Chondrocyte (in vitro differentiated cells): ENCODE data around the gene GPATCH4. TPM values are rescaled to one million over a fixed set of nuclear protein-coding genes. Genes with fewer than 3 reads are reported as not detected.

Experiments
- DNase-seq: peaks from one replicate; pipeline ENCODE4 v3.0.0; 2021; ENCODE audit warnings: mixed read lengths, low spot score
- H3K27ac Mint-ChIP-seq: one replicate; pipeline ENCODE4 v1.8.0; 2021; ENCODE audit warnings: mild to moderate bottlenecking, moderate library complexity, mixed read lengths; ENCODE audit not compliant: unreplicated experiment
- H3K27me3 Mint-ChIP-seq: 2 replicates; pipeline ENCODE4 v1.8.0; 2021; ENCODE audit warnings: low read depth, mixed read lengths
- H3K36me3 Mint-ChIP-seq: 2 replicates; pipeline ENCODE4 v1.8.0; 2021; ENCODE audit warnings: low read depth, mixed read lengths
- H3K4me1 Mint-ChIP-seq: 2 replicates; pipeline ENCODE4 v1.8.0; 2021; ENCODE audit warnings: low read depth, mild to moderate bottlenecking, mixed read lengths
- H3K4me3 Mint-ChIP-seq: one replicate; pipeline ENCODE4 v1.8.0; 2021; ENCODE audit warnings: mild to moderate bottlenecking, moderate library complexity, mixed read lengths; ENCODE audit not compliant: unreplicated experiment
- H3K9me3 Mint-ChIP-seq: 2 replicates; pipeline ENCODE4 v1.8.0; 2021; ENCODE audit warnings: low read depth, mixed read lengths
- CTCF ChIP-seq: fragments of 200-600 bp; sonication (generic); IDR thresholded peaks from 2 replicates; pipeline ENCODE4 v1.5.0; 2021; ENCODE audit warnings: antibody characterized with exemption, mild to moderate bottlenecking, moderate library complexity
- total RNA-seq: library from RNA; stranded (reverse); gene quantifications from 3 replicates; pipeline ENCODE4 v1.2.1, GENCODE V29; 2021

The GPATCH4 gene
- total RNA-seq, 1 donor from 2014 or later, result 16.4 TPM

GRCh38 chr1:156560585-156561163, 40.6 kb downstream of the GPATCH4 start:
- TF ChIP-seq CTCF, result no peak
- Mint-ChIP-seq H3K27me3 (no peaks in the 10 kb centered on the region), H3K27ac (no peak overlapping the region), H3K4me3 (no peak overlapping the region), H3K9me3 (no peaks in the 10 kb centered on the region), H3K4me1 (peaks cover 4% of the 10 kb centered on the region), H3K36me3 (no peaks in the 10 kb centered on the region)
- DNase-seq, result no peak

- H3K4me1 Mint-ChIP-seq, result peaks cover 4% of the 10 kb centered on the region
- no peaks in the 10 kb centered on the region for H3K27me3 Mint-ChIP-seq
- no peak for DNase-seq
- no peaks in the 10 kb centered on the region for H3K9me3 Mint-ChIP-seq
- H3K27ac Mint-ChIP-seq, result no peak overlapping the region
- no peak overlapping the region for H3K4me3 Mint-ChIP-seq
- TF ChIP-seq CTCF, result no peak
- H3K36me3 Mint-ChIP-seq, result no peaks in the 10 kb centered on the region
Measured at GRCh38 chr1:156559797-156560385, 41.4 kb downstream of the GPATCH4 start.

GRCh38 chr1:156559086-156559796, 42.0 kb downstream of the GPATCH4 start:
- H3K27ac Mint-ChIP-seq, result no peak overlapping the region
- peaks cover 4% of the 10 kb centered on the region for H3K4me1 Mint-ChIP-seq
- no peak overlapping the region for H3K4me3 Mint-ChIP-seq
- TF ChIP-seq CTCF, result no peak
- no peaks in the 10 kb centered on the region for H3K36me3 Mint-ChIP-seq
- no peaks in the 10 kb centered on the region for H3K27me3 Mint-ChIP-seq
- H3K9me3 Mint-ChIP-seq, result no peaks in the 10 kb centered on the region
- no peak for DNase-seq

- H3K27me3 Mint-ChIP-seq, result no peaks in the 10 kb centered on the region
- no peaks in the 10 kb centered on the region for H3K9me3 Mint-ChIP-seq
- H3K36me3 Mint-ChIP-seq, result peaks cover 2% of the 10 kb centered on the region
- H3K27ac Mint-ChIP-seq, result no peak overlapping the region
- H3K4me1 Mint-ChIP-seq, result peaks cover 4% of the 10 kb centered on the region
- DNase-seq, result peak; percentile 75
- no peak for TF ChIP-seq CTCF
- no peak overlapping the region for H3K4me3 Mint-ChIP-seq
Measured at GRCh38 chr1:156556354-156556753, 44.9 kb downstream of the GPATCH4 start.

GRCh38 chr1:156555715-156556114, 45.6 kb downstream of the GPATCH4 start:
- Mint-ChIP-seq H3K27ac (peak overlapping the region; percentile 34), H3K4me3 (no peak overlapping the region), H3K27me3 (no peaks in the 10 kb centered on the region), H3K9me3 (no peaks in the 10 kb centered on the region), H3K4me1 (peaks cover 4% of the 10 kb centered on the region), H3K36me3 (peaks cover 2% of the 10 kb centered on the region)
- no peak for TF ChIP-seq CTCF
- DNase-seq, result no peak
